HCT116 (cell line): Measurements from ENCODE around the gene BLOC1S3. TPM values are rescaled to one million over a fixed set of nuclear protein-coding genes. Genes with fewer than 3 reads are reported as not detected.

ENCODE experiments used
- ATAC-seq: fragments of 200-7000 bp; cut with Tn5 transposase; 2 replicates; pipeline ENCODE4 v1.9.1; 2020; ENCODE audit warnings: mild to moderate bottlenecking, moderate library complexity
- Bru-seq: library from RNA; stranded (reverse); fragments of 400-500 nt; gene quantifications from one replicate; lab custom pipeline; 2021; lab: Mats Ljungman, UMichigan
- BruChase-seq, 2 experiments: library from RNA; stranded (reverse); fragments of 400-500 nt; gene quantifications; one replicate each; lab custom pipeline; 2021; lab: Mats Ljungman, UMichigan
- BruUV-seq: library from RNA; stranded (reverse); fragments of 400-500 nt; replicated peaks from 2 replicates; lab custom pipeline; 2021; lab: Mats Ljungman, UMichigan
- CTCF ChIA-PET: fragments of 300-600 bp; sonication (Branson Sonifier 250); formaldehyde crosslinking; loops from one replicate; lab custom pipeline; 2021; ENCODE audit warnings: antibody characterized with exemption; lab: Charles Lee
- POLR2A ChIA-PET: fragments of 300-600, 350-600 bp; sonication (Branson Sonifier 250); formaldehyde crosslinking; loops from one replicate; lab custom pipeline; 2021; ENCODE audit warnings: antibody characterized with exemption; lab: Charles Lee
- RAD21 ChIA-PET, 2 experiments: fragments of 300-600 bp; sonication (Branson Sonifier 250); formaldehyde crosslinking; loops; one replicate each; lab custom pipeline; 2023; ENCODE audit warnings: low total read pairs in 2 of 2; ENCODE audit not compliant: uncharacterized antibody in 2 of 2, unreplicated experiment in 2 of 2, low non-redundant PET in 1 of 2; lab: Charles Lee
- DNase-seq: peaks from one replicate; pipeline ENCODE4 v3.0.0-alpha.2; 2010; ENCODE audit warnings: low read depth, low spot score
- H2AFZ ChIP-seq: fragments of 200-600 bp; shearing (Covaris generic), sonication (generic); 2 replicates; pipeline ENCODE4 v1.6.1; 2017; ENCODE audit warnings: low read depth, mixed run types, mixed read lengths, antibody characterized with exemption, low read length; ENCODE audit not compliant: poor library complexity, severe bottlenecking
- H3K27ac ChIP-seq: 2 replicates; pipeline ENCODE4 v1.5.1; 2012; ENCODE audit warnings: low read depth, low read length
- H3K27me3 ChIP-seq: fragments of 200-600 bp; sonication (generic); 2 replicates; pipeline ENCODE4 v1.6.1; 2016; ENCODE audit warnings: mixed run types, low read length, mixed read lengths; ENCODE audit not compliant: insufficient read depth
- H3K36me3 ChIP-seq, 2 experiments: fragments of 200-500 bp in 1 of 2; fragments of 200-600 bp in 1 of 2; sonication (Bioruptor generic) in 1 of 2; sonication (generic) in 1 of 2; 2 replicates each; pipeline versions ENCODE4 v1.5.1 to v1.6.1; 2014 to 2016; ENCODE audit warnings: low read length in 2 of 2, inconsistent platforms in 1 of 2, mixed read lengths in 1 of 2, mixed run types in 1 of 2; ENCODE audit not compliant: insufficient read depth in 2 of 2, control insufficient read depth in 1 of 2
- H3K4me1 ChIP-seq, 2 experiments: fragments of 200-600 bp in 1 of 2; sonication (generic) in 1 of 2; 2 replicates each; pipeline versions ENCODE4 v1.5.1 to v1.6.1; 2012 to 2017; ENCODE audit warnings: low read length in 2 of 2, inconsistent platforms in 1 of 2, mild to moderate bottlenecking in 1 of 2, mixed read lengths in 1 of 2, mixed run types in 1 of 2, moderate library complexity in 1 of 2; ENCODE audit not compliant: insufficient read depth in 2 of 2, control insufficient read depth in 1 of 2
- H3K4me2 ChIP-seq: fragments of 200-600 bp; sonication (generic); 2 replicates; pipeline ENCODE4 v1.6.1; 2017; ENCODE audit warnings: mixed run types, low read length, mixed read lengths
- H3K4me3 ChIP-seq, 2 experiments: fragments of 200-600 bp in 1 of 2; sonication (generic) in 1 of 2; replicated peaks in 1 of 2; 2 replicates each; pipeline ENCODE4 v1.5.1; 2011 to 2016; ENCODE audit warnings: low read length in 2 of 2, control low read depth in 1 of 2, low read depth in 1 of 2, mild to moderate bottlenecking in 1 of 2, mixed read lengths in 1 of 2, mixed run types in 1 of 2
- H3K79me2 ChIP-seq: fragments of 200-600 bp; sonication (generic); 2 replicates; pipeline ENCODE4 v1.6.1; 2017; ENCODE audit warnings: mild to moderate bottlenecking, mixed run types, low read length, moderate library complexity, mixed read lengths; ENCODE audit not compliant: insufficient read depth
- H3K9ac ChIP-seq: fragments of 200-600 bp; sonication (generic); 2 replicates; pipeline ENCODE4 v1.6.1; 2016; ENCODE audit warnings: low read length, mixed read lengths
- H3K9me2 ChIP-seq: fragments of 200-600 bp; sonication (generic), shearing (Covaris generic); 2 replicates; pipeline ENCODE4 v1.6.1; 2017; ENCODE audit warnings: mixed run types, mild to moderate bottlenecking, moderate library complexity; ENCODE audit not compliant: insufficient read depth
- H3K9me3 ChIP-seq, 2 experiments: fragments of 200-500 bp in 1 of 2; fragments of 200-600 bp in 1 of 2; sonication (Bioruptor generic) in 1 of 2; sonication (generic) in 1 of 2; 2 replicates each; pipeline ENCODE4 v1.6.1; 2014 to 2017; ENCODE audit warnings: low read length in 2 of 2, mixed read lengths in 2 of 2, inconsistent platforms in 1 of 2, low read depth in 1 of 2, mild to moderate bottlenecking in 1 of 2, mixed run types in 1 of 2, moderate library complexity in 1 of 2; ENCODE audit not compliant: control insufficient read depth in 1 of 2, insufficient read depth in 1 of 2
- H4K20me1 ChIP-seq: fragments of 200-600 bp; sonication (generic), shearing (Covaris generic); 2 replicates; pipeline ENCODE4 v1.6.1; 2017; ENCODE audit warnings: mixed run types, mild to moderate bottlenecking, moderate library complexity; ENCODE audit not compliant: insufficient read depth
- CBX3 ChIP-seq: IDR thresholded peaks from 2 replicates; pipeline ENCODE4 v1.6.1; 2012; ENCODE audit warnings: low read depth
- CEBPB ChIP-seq: IDR thresholded peaks from 2 replicates; pipeline ENCODE4 v1.6.1; 2012; ENCODE audit warnings: low read depth
- EGR1 ChIP-seq: IDR thresholded peaks from 2 replicates; pipeline ENCODE4 v1.6.1; 2012; ENCODE audit warnings: low read depth
- EZH2 ChIP-seq: fragments of 200-600 bp; sonication (generic); IDR thresholded peaks from 2 replicates; pipeline ENCODE4 v1.6.1; 2017; ENCODE audit warnings: antibody characterized with exemption, mixed run types
- EZH2phosphoT487 ChIP-seq: fragments of 200-600 bp; IDR thresholded peaks from 2 replicates; pipeline ENCODE4 v1.6.1; 2018; ENCODE audit warnings: antibody characterized with exemption, borderline replicate concordance
- FOSL1 ChIP-seq: IDR thresholded peaks from 2 replicates; pipeline ENCODE4 v1.6.1; 2012; ENCODE audit warnings: low read depth
- POLR2A ChIP-seq: IDR thresholded peaks from 2 replicates; pipeline ENCODE4 v1.7.0; 2011; ENCODE audit warnings: borderline replicate concordance; ENCODE audit not compliant: insufficient read depth, insufficient read length; ENCODE audit errors: extremely low read depth
- POLR2AphosphoS5 ChIP-seq: IDR thresholded peaks from 2 replicates; pipeline ENCODE4 v1.6.1; 2011; ENCODE audit warnings: mild to moderate bottlenecking, low read depth, low read length, moderate library complexity
- RAD21 ChIP-seq: IDR thresholded peaks from 2 replicates; pipeline ENCODE4 v1.6.1; 2012; ENCODE audit warnings: low read depth, mild to moderate bottlenecking
- SIN3A ChIP-seq: IDR thresholded peaks from 2 replicates; pipeline ENCODE4 v1.6.1; 2012; ENCODE audit warnings: low read depth
- SP1 ChIP-seq: IDR thresholded peaks from 2 replicates; pipeline ENCODE4 v1.6.1; 2012; ENCODE audit warnings: low read depth
- TCF7L2 ChIP-seq: IDR thresholded peaks from 2 replicates; pipeline ENCODE4 v1.7.0; 2011; ENCODE audit warnings: borderline replicate concordance, inconsistent platforms; ENCODE audit not compliant: insufficient read depth, insufficient read length; ENCODE audit errors: extremely low read depth
- YY1 ChIP-seq: IDR thresholded peaks from 2 replicates; pipeline ENCODE4 v1.6.1; 2011; ENCODE audit warnings: low read length, low read depth, moderate library complexity, mild to moderate bottlenecking; ENCODE audit not compliant: insufficient replicate concordance; ENCODE audit errors: extremely low read depth
- ZNF274 ChIP-seq: fragments of 200-500 bp; sonication (Bioruptor generic); IDR thresholded peaks from 2 replicates; pipeline ENCODE4 v1.6.1; 2014; ENCODE audit warnings: mild to moderate bottlenecking, low read depth, low read length, inconsistent platforms
- intact Hi-C: fragments of 100-400 bp; cut with micrococcal nuclease; formaldehyde crosslinking; loops from 2 replicates; pipeline ENCODE4 v1.10.0; 2022
- long read RNA-seq: library from polyadenylated mRNA; unstranded; transcript quantifications from one replicate; pipeline ENCODE4 v2.0.0, GENCODE V29; 2021; ENCODE audit not compliant: unreplicated experiment
- polyA plus RNA-seq: library from polyadenylated mRNA; unstranded; fragments of >200 nt; gene quantifications from 2 replicates; pipeline ENCODE4 v1.2.1, GENCODE V29; 2012; ENCODE audit warnings: missing spikeins
- total RNA-seq: library from RNA; stranded (reverse); gene quantifications from one replicate; pipeline ENCODE4 v1.2.1, GENCODE V29; 2021; ENCODE audit not compliant: unreplicated experiment
- TF ChIP-seq, protein P1 (sequence below): IDR thresholded peaks from 2 replicates; pipeline ENCODE4 v1.6.1; 2012
- TF ChIP-seq, protein P2 (sequence below): IDR thresholded peaks from 2 replicates; pipeline ENCODE4 v1.6.1; 2012; ENCODE audit warnings: low read depth
- TF ChIP-seq, protein P3 (sequence below), 3 experiments: fragments of 200-600 bp in 1 of 3; sonication (generic) in 1 of 3; IDR thresholded peaks in 2 of 3; conservative IDR thresholded peaks in 1 of 3; 2 replicates each; pipeline ENCODE4 v1.5.1; 2012 to 2017; ENCODE audit warnings: low read depth in 2 of 3, low read length in 2 of 3, antibody characterized with exemption in 1 of 3, borderline replicate concordance in 1 of 3, control low read depth in 1 of 3, mild to moderate bottlenecking in 1 of 3, mixed read lengths in 1 of 3, mixed run types in 1 of 3, moderate library complexity in 1 of 3; ENCODE audit not compliant: insufficient read depth in 1 of 3

BLOC1S3 gene, protein sequence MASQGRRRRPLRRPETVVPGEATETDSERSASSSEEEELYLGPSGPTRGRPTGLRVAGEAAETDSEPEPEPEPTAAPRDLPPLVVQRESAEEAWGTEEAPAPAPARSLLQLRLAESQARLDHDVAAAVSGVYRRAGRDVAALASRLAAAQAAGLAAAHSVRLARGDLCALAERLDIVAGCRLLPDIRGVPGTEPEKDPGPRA
- total RNA-seq (12.2 TPM), Bru-seq, nascent RNA (percentile 66 among the genes with signal in this experiment), BruChase-seq, experiment 1, labeled RNA remaining after a 6-hour chase (percentile 64 among the genes with signal in this experiment), BruChase-seq, experiment 2, labeled RNA remaining after a 2-hour chase (percentile 92 among the genes with signal in this experiment)
- 7.7 and 7.9 TPM in 2 replicates for polyA plus RNA-seq
- long read RNA-seq, transcript BLOC1S3-201 (2 exons, 2,601 nt), result major isoform, 6 of 13 reads
- long read RNA-seq, transcript BLOC1S3-202 (1 exons, 732 nt), result minor isoform, 5 of 13 reads
- long read RNA-seq, partial matches to known transcripts, result 2 of 13 reads
- long read RNA-seq, other reads (novel, unspliced or antisense), result 0 of 13 reads

DNA sequence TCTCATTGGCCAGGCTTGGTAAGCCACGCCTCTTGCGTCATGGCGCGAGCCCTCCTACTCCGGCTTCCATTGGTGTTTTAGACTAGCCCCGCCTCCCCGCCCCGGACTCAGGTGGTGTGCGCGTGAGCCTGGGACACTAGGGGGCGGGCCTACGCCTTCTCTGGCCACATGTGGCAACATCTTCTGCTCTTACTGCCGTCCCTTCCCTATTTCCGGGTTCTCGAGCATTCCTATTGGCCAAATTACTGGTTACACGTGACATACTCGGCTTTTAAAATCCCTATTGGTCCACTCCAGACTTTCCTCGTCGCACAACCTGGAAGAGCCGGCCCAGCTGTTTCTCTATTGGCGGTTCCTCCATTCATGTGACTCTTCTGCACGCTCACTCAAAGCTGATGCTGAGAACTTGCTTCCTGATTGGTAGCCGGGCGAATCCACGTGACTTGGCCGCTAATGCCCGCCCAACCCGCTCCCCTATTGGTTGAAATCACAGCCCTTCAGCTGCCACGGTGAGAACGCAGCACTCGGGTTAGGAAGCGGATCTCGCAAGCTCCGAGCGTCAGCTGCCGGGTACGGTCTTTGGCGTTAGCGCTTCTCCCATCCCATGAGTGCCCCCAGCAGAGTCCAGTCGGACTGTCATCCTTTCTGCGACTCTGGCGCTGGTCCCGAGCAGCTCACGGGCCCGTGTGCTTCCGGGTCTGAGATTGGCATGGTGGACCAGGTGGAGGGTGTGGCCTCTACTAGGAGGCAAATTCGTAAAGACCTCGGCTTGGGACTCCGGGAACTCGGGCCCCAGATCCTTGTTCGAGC lies at the start of gene BLOC1S3:
TSS of gene BLOC1S3 (plus strand) at position 523 of the 810 bp plus-strand sequence. CDS start 513 bp downstream, outside the sequence.
- H2AFZ ChIP-seq, result peak within 1 kb of the TSS; percentile 22
- H3K27me3 ChIP-seq, result no peaks in the 10 kb centered on the region
- ChIA-PET CTCF (interaction anchor here (0.9 to 2.1 kb wide), 12 partner anchors 9 to 307 kb away, joined by 3 to 12 read pairs (median 4); no protein-coding TSS in a partner anchor), POLR2A (interaction anchor here (1.3 to 1.8 kb wide), 4 partner anchors 12 to 288 kb away, joined by 3 to 7 read pairs (median 4); no protein-coding TSS in a partner anchor), RAD21 (interaction anchor here (0.9 to 1.1 kb wide), 2 partner anchors 86 to 161 kb away, joined by 3 to 4 read pairs; partner anchors contain the start of gene PPP1R37 (in 1 of the 2))
- H3K4me1 ChIP-seq, result peaks cover 14 to 25% of the 10 kb centered on the region in 2 experiments; a peak in 3 of 4 replicates
- intact Hi-C loops, result loop anchor here (1.0 to 10.0 kb wide), 3 partner anchors 14 to 160 kb away; partner anchors contain the start of gene PPP1R37
- H3K9me3 ChIP-seq, result no peaks in the 10 kb centered on the region
- no peaks in the 10 kb centered on the region for H3K36me3 ChIP-seq
- peak within 1 kb of the TSS; percentile 92 for H3K4me2 ChIP-seq
- peak within 1 kb of the TSS; percentile 92 for H3K9ac ChIP-seq
- H3K9me2 ChIP-seq, result no peaks in the 10 kb centered on the region
- peak within 1 kb of the TSS; percentile 74 to 81 for H3K4me3 ChIP-seq
- H4K20me1 ChIP-seq, result no peaks in the 10 kb centered on the region
- ATAC-seq (peak; percentile 85), DNase-seq (peak; percentile 100)
- no TSS peak for BruUV-seq
- H3K27ac ChIP-seq, result peak within 1 kb of the TSS; percentile 93
- peaks cover 10% of the 10 kb centered on the region for H3K79me2 ChIP-seq
- TF ChIP-seq POLR2A, result peak; percentile 14
- TF ChIP-seq EZH2phosphoT487, result no peak
- TF ChIP-seq, protein P1, sequence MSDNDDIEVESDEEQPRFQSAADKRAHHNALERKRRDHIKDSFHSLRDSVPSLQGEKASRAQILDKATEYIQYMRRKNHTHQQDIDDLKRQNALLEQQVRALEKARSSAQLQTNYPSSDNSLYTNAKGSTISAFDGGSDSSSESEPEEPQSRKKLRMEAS, result peak; percentile 99
- no peak; the same call in 1 of the 2 replicates for TF ChIP-seq EGR1
- peak; percentile 61 for TF ChIP-seq POLR2AphosphoS5
- TF ChIP-seq, protein P2, sequence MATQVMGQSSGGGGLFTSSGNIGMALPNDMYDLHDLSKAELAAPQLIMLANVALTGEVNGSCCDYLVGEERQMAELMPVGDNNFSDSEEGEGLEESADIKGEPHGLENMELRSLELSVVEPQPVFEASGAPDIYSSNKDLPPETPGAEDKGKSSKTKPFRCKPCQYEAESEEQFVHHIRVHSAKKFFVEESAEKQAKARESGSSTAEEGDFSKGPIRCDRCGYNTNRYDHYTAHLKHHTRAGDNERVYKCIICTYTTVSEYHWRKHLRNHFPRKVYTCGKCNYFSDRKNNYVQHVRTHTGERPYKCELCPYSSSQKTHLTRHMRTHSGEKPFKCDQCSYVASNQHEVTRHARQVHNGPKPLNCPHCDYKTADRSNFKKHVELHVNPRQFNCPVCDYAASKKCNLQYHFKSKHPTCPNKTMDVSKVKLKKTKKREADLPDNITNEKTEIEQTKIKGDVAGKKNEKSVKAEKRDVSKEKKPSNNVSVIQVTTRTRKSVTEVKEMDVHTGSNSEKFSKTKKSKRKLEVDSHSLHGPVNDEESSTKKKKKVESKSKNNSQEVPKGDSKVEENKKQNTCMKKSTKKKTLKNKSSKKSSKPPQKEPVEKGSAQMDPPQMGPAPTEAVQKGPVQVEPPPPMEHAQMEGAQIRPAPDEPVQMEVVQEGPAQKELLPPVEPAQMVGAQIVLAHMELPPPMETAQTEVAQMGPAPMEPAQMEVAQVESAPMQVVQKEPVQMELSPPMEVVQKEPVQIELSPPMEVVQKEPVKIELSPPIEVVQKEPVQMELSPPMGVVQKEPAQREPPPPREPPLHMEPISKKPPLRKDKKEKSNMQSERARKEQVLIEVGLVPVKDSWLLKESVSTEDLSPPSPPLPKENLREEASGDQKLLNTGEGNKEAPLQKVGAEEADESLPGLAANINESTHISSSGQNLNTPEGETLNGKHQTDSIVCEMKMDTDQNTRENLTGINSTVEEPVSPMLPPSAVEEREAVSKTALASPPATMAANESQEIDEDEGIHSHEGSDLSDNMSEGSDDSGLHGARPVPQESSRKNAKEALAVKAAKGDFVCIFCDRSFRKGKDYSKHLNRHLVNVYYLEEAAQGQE, result no peak
- peak; percentile 94 for TF ChIP-seq SIN3A
- peak; percentile 14 for TF ChIP-seq TCF7L2
- TF ChIP-seq RAD21, result no peak
- TF ChIP-seq SP1, result peak; percentile 99
- no peak for TF ChIP-seq FOSL1
- no peak for TF ChIP-seq CEBPB
- TF ChIP-seq YY1, result peak; percentile 3
- no peak for TF ChIP-seq ZNF274
- no peak for TF ChIP-seq EZH2
- TF ChIP-seq, protein P3, sequence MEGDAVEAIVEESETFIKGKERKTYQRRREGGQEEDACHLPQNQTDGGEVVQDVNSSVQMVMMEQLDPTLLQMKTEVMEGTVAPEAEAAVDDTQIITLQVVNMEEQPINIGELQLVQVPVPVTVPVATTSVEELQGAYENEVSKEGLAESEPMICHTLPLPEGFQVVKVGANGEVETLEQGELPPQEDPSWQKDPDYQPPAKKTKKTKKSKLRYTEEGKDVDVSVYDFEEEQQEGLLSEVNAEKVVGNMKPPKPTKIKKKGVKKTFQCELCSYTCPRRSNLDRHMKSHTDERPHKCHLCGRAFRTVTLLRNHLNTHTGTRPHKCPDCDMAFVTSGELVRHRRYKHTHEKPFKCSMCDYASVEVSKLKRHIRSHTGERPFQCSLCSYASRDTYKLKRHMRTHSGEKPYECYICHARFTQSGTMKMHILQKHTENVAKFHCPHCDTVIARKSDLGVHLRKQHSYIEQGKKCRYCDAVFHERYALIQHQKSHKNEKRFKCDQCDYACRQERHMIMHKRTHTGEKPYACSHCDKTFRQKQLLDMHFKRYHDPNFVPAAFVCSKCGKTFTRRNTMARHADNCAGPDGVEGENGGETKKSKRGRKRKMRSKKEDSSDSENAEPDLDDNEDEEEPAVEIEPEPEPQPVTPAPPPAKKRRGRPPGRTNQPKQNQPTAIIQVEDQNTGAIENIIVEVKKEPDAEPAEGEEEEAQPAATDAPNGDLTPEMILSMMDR (IDR thresholded peaks at IDR 0.05 in 2 of 3, conservative IDR thresholded peaks at IDR 0.05 in 1 of 3; ENCODE audit: borderline replicate concordance in 1 of 3, insufficient read depth in 1 of 3, low read depth in 2 of 3, low read length in 2 of 3), result peak in 1 of 3 experiments; percentile 15; a peak in 1 of 6 replicates
- no peak for TF ChIP-seq CBX3
